HUDEP-2 (cell line): Measurements from ENCODE around the gene AAR2.

ENCODE experiments used
- DNase-seq, 76 experiments: peaks; one replicate each; lab custom pipeline; 2025; ENCODE audit not compliant: unreplicated experiment in 76 of 76; lab: John Stamatoyannopoulos, UW

Gene AAR2

GRCh38 chr20:36216314-36217025, 19.8 kb upstream of the AAR2 start:
- DNase-seq, result no peak

GRCh38 chr20:36217226-36217625, 19.1 kb upstream of the AAR2 start:
- DNase-seq, result no peak

- DNase-seq, result no peak
Observed at GRCh38 chr20:36218380-36219064, 17.8 kb upstream of the AAR2 start.

- no peak for DNase-seq
Observed at GRCh38 chr20:36219671-36220220, 16.5 kb upstream of the AAR2 start.

- no peak for DNase-seq
Observed at GRCh38 chr20:36225666-36226065, 10.6 kb upstream of the AAR2 start.

- DNase-seq, result no peak
Observed at GRCh38 chr20:36228770-36229169, 7.5 kb upstream of the AAR2 start.

- no peak for DNase-seq
Observed at GRCh38 chr20:36230019-36230418, 6.3 kb upstream of the AAR2 start.

- no peak for DNase-seq
Observed at GRCh38 chr20:36231331-36231730, 4.9 kb upstream of the AAR2 start.

GRCh38 chr20:36234771-36235320, 1.4 kb upstream of the AAR2 start:
- DNase-seq, result peak in 1 of 76 experiments; percentile 2

GRCh38 chr20:36236786-36237121, 476 bp downstream of the AAR2 start:
- DNase-seq, result no peak

GRCh38 chr20:36237477-36237876, 1.2 kb downstream of the AAR2 start:
- no peak for DNase-seq

GRCh38 chr20:36238153-36238552, 1.9 kb downstream of the AAR2 start:
- DNase-seq, result no peak

- DNase-seq, result no peak
Observed at GRCh38 chr20:36238760-36239159, 2.5 kb downstream of the AAR2 start.

- no peak for DNase-seq
Observed at GRCh38 chr20:36240076-36240475, 3.8 kb downstream of the AAR2 start.

GRCh38 chr20:36241678-36242077, 5.4 kb downstream of the AAR2 start:
- no peak for DNase-seq

GRCh38 chr20:36243726-36244125, 7.4 kb downstream of the AAR2 start:
- peak in 4 of 76 experiments; percentile 11 to 38 (median 23) for DNase-seq

GRCh38 chr20:36246401-36246800, 10.1 kb downstream of the AAR2 start:
- no peak for DNase-seq

- no peak for DNase-seq
Observed at GRCh38 chr20:36248836-36249235, 12.6 kb downstream of the AAR2 start.

GRCh38 chr20:36249450-36249849, 13.2 kb downstream of the AAR2 start:
- no peak for DNase-seq

- no peak for DNase-seq
Observed at GRCh38 chr20:36251426-36251825, 15.1 kb downstream of the AAR2 start.

- DNase-seq, result no peak
Observed at GRCh38 chr20:36252511-36252910, 16.2 kb downstream of the AAR2 start.

GRCh38 chr20:36253036-36253435, 16.8 kb downstream of the AAR2 start:
- no peak for DNase-seq
